HepG2 (cell line): ENCODE results near the gene FOXA1. TPM values are rescaled to one million over a fixed set of nuclear protein-coding genes. Genes with fewer than 3 reads are reported as not detected.

Experiments
- ARNTL ChIP-seq: sonication (generic); formaldehyde crosslinking; IDR thresholded peaks from 2 replicates; pipeline ENCODE4 v1.4.0; 2020; ENCODE audit warnings: mild to moderate bottlenecking, missing genetic modification reagents
- FOSL2 ChIP-seq: sonication (generic); formaldehyde crosslinking; IDR thresholded peaks from 2 replicates; pipeline ENCODE4 v1.4.0; 2020; ENCODE audit warnings: missing genetic modification reagents
- FOXP1 ChIP-seq, 2 experiments: fragments of 450-650 bp in 1 of 2; IDR thresholded peaks; 2 replicates each; pipeline ENCODE4 v1.6.1; 2017 to 2018; ENCODE audit warnings: antibody characterized with exemption in 1 of 2
- HINFP ChIP-seq: sonication (generic); formaldehyde crosslinking; IDR thresholded peaks from 2 replicates; pipeline ENCODE4 v1.4.0; 2020; ENCODE audit warnings: low read depth, mild to moderate bottlenecking, missing genetic modification reagents
- JARID2 ChIP-seq: sonication (generic); formaldehyde crosslinking; IDR thresholded peaks from 2 replicates; pipeline ENCODE4 v1.8.1; 2023; ENCODE audit warnings: missing genetic modification reagents, inconsistent platforms; ENCODE audit not compliant: insufficient replicate concordance
- JUND ChIP-seq: sonication (generic); formaldehyde crosslinking; IDR thresholded peaks from 2 replicates; pipeline ENCODE4 v1.8.0; 2022; ENCODE audit warnings: mild to moderate bottlenecking, missing genetic modification reagents
- MLX ChIP-seq: IDR thresholded peaks from 2 replicates; pipeline ENCODE4 v1.6.1; 2016
- SIN3A ChIP-seq: IDR thresholded peaks from 2 replicates; pipeline ENCODE4 v1.6.1; 2011; ENCODE audit warnings: low read depth, mild to moderate bottlenecking, control low read depth, low read length, borderline replicate concordance
- SMYD3 ChIP-seq: sonication (generic); formaldehyde crosslinking; IDR thresholded peaks from 2 replicates; pipeline ENCODE4 v1.8.1; 2023; ENCODE audit warnings: mild to moderate bottlenecking, missing genetic modification reagents
- SOX5 ChIP-seq: IDR thresholded peaks from 2 replicates; pipeline ENCODE4 v1.6.1; 2016; ENCODE audit warnings: borderline replicate concordance
- SP2 ChIP-seq: sonication (generic); formaldehyde crosslinking; IDR thresholded peaks from 2 replicates; pipeline ENCODE4 v1.5.1; 2020; ENCODE audit warnings: mild to moderate bottlenecking, missing genetic modification reagents
- STAG1 ChIP-seq: sonication (generic); formaldehyde crosslinking; IDR thresholded peaks from 2 replicates; pipeline ENCODE4 v1.4.0; 2020; ENCODE audit warnings: missing genetic modification reagents
- THAP7 ChIP-seq: sonication (generic); formaldehyde crosslinking; IDR thresholded peaks from 2 replicates; pipeline ENCODE4 v1.8.1; 2023; ENCODE audit warnings: mild to moderate bottlenecking, missing genetic modification reagents
- XBP1 ChIP-seq: sonication (generic); formaldehyde crosslinking; IDR thresholded peaks from 2 replicates; pipeline ENCODE4 v1.5.0; 2020; ENCODE audit warnings: missing genetic modification reagents
- YY1 ChIP-seq: IDR thresholded peaks from 2 replicates; pipeline ENCODE4 v1.6.1; 2011; ENCODE audit warnings: low read length, low read depth, moderate library complexity, mild to moderate bottlenecking; ENCODE audit not compliant: insufficient read depth, insufficient replicate concordance
- ZBTB14 ChIP-seq: sonication (generic); formaldehyde crosslinking; IDR thresholded peaks from 2 replicates; pipeline ENCODE4 v1.4.0; 2020; ENCODE audit warnings: missing genetic modification reagents
- ZBTB44 ChIP-seq: sonication (generic); formaldehyde crosslinking; IDR thresholded peaks from 2 replicates; pipeline ENCODE4 v1.4.0; 2020; ENCODE audit warnings: missing genetic modification reagents
- ZBTB7B ChIP-seq: sonication (generic); formaldehyde crosslinking; IDR thresholded peaks from 2 replicates; pipeline ENCODE4 v1.4.0; 2020; ENCODE audit warnings: missing genetic modification reagents
- ZFP62 ChIP-seq: sonication (generic); formaldehyde crosslinking; IDR thresholded peaks from 2 replicates; pipeline ENCODE4 v1.4.0; 2020; ENCODE audit warnings: missing genetic modification reagents
- ZNF260 ChIP-seq: sonication (generic); formaldehyde crosslinking; IDR thresholded peaks from 2 replicates; pipeline ENCODE4 v1.4.0; 2020; ENCODE audit warnings: missing genetic modification reagents, low read depth, mild to moderate bottlenecking, borderline replicate concordance
- ZNF3 ChIP-seq: IDR thresholded peaks from 2 replicates; pipeline ENCODE4 v1.7.0; 2017; ENCODE audit warnings: inconsistent platforms
- ZNF326 ChIP-seq: sonication (generic); formaldehyde crosslinking; IDR thresholded peaks from 2 replicates; pipeline ENCODE4 v1.4.0; 2020; ENCODE audit warnings: missing genetic modification reagents, borderline replicate concordance
- ZNF580 ChIP-seq: IDR thresholded peaks from 2 replicates; pipeline ENCODE4 v1.6.1; 2016; ENCODE audit warnings: low read depth, borderline replicate concordance
- polyA plus RNA-seq, 8 experiments: library from polyadenylated mRNA; depleted of rRNA in 3 of 8; stranded (reverse) in 7 of 8; unstranded in 1 of 8; fragments of >200 nt; fragmentation: Illumina TruSeq in 4 of 8; extraction: Trizol in 4 of 8; gene quantifications; 2 replicates each; pipeline versions ENCODE4 v1.2.1 to v1.2.3, GENCODE V29; 2011 to 2016; ENCODE audit warnings: low read depth in 4 of 8, missing spikeins in 1 of 8, mixed read lengths in 1 of 8; ENCODE audit not compliant: insufficient read depth in 1 of 8
- total RNA-seq, 5 experiments: library from RNA; depleted of rRNA; stranded (reverse); fragments of >200 nt; fragmentation: Illumina TruSeq; extraction: Trizol; gene quantifications; 2 replicates each; pipeline ENCODE4 v1.2.3, GENCODE V29; 2016; ENCODE audit warnings: low read depth in 1 of 5

FOXA1 gene
- total and polyA plus RNA-seq, 2 of the 13 experiments (the other 11 are each of a cell fraction or from before 2014, with no cell fraction given) = 43.4 to 58.6 TPM

GRCh38 chr14:37599507-37600368, 4.7 kb upstream of the FOXA1 start (continued):
- TF ChIP-seq ZNF580 (CRISPR knock-in tag) (no peak), YY1 (no peak), SP2 (CRISPR knock-in tag) (no peak), HINFP (no peak), ZBTB44 (CRISPR knock-in tag) (no peak), JUND (CRISPR knock-in tag) (no peak), SIN3A (no peak), SMYD3 (CRISPR knock-in tag) (no peak), ZFP62 (no peak), XBP1 (CRISPR knock-in tag) (no peak), FOXP1 (IDR thresholded peaks at IDR 0.05) (no peak), FOXP1 (CRISPR knock-in tag; IDR thresholded peaks at IDR 0.05) (no peak), ZBTB7B (CRISPR knock-in tag) (no peak), ZBTB14 (CRISPR knock-in tag) (no peak), ARNTL (CRISPR knock-in tag) (no peak), THAP7 (CRISPR knock-in tag) (no peak), ZNF326 (CRISPR knock-in tag) (no peak), MLX (CRISPR knock-in tag) (no peak), STAG1 (CRISPR knock-in tag) (no peak), JARID2 (CRISPR knock-in tag) (no peak), ZNF260 (CRISPR knock-in tag) (0 out of 2 replicates have a peak, but pooled peaks have one; percentile 48), ZNF3 (CRISPR knock-in tag) (no peak), FOSL2 (CRISPR knock-in tag) (no peak), SOX5 (CRISPR knock-in tag) (no peak)
